IMR-90 (cell line): Measurements from ENCODE around the gene FCRLB.

ENCODE experiments used
- MAFK ChIP-seq: IDR thresholded peaks from 2 replicates; pipeline ENCODE4 v1.6.1; 2012; ENCODE audit warnings: low read depth, low read length, improper control_type of control experiment
- POLR2A ChIP-seq: IDR thresholded peaks from 2 replicates; pipeline ENCODE4 v1.6.1; 2012; ENCODE audit warnings: mild to moderate bottlenecking, low read depth, low read length
- RFX5 ChIP-seq: IDR thresholded peaks from 2 replicates; pipeline ENCODE4 v1.8.0; 2012; ENCODE audit warnings: low read depth, mild to moderate bottlenecking, low read length, moderate library complexity
- SMC3 ChIP-seq: fragments of 150-350 bp; IDR thresholded peaks from 2 replicates; pipeline ENCODE4 v1.6.1; 2016; ENCODE audit warnings: low read depth, mild to moderate bottlenecking, antibody characterized with exemption, low read length, moderate library complexity
- USF2 ChIP-seq: fragments of 150-350 bp; IDR thresholded peaks from 2 replicates; pipeline ENCODE4 v1.6.1; 2017; ENCODE audit warnings: mild to moderate bottlenecking, antibody characterized with exemption, low read length, low read depth
- TF ChIP-seq, protein P1 (sequence below): conservative IDR thresholded peaks from 2 replicates; pipeline ENCODE4 v1.5.1; 2012; ENCODE audit warnings: mild to moderate bottlenecking, low read depth, low read length, improper control_type of control experiment

- TF ChIP-seq, protein P1, sequence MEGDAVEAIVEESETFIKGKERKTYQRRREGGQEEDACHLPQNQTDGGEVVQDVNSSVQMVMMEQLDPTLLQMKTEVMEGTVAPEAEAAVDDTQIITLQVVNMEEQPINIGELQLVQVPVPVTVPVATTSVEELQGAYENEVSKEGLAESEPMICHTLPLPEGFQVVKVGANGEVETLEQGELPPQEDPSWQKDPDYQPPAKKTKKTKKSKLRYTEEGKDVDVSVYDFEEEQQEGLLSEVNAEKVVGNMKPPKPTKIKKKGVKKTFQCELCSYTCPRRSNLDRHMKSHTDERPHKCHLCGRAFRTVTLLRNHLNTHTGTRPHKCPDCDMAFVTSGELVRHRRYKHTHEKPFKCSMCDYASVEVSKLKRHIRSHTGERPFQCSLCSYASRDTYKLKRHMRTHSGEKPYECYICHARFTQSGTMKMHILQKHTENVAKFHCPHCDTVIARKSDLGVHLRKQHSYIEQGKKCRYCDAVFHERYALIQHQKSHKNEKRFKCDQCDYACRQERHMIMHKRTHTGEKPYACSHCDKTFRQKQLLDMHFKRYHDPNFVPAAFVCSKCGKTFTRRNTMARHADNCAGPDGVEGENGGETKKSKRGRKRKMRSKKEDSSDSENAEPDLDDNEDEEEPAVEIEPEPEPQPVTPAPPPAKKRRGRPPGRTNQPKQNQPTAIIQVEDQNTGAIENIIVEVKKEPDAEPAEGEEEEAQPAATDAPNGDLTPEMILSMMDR, result no peak
- TF ChIP-seq RFX5 (no peak), POLR2A (no peak), MAFK (no peak), USF2 (no peak), SMC3 (no peak)
These were observed 47.8 kb downstream of the FCRLB start for GRCh38 chr1:161768986-161769672.
